GM18499 (cell line): ENCODE data around the gene NRXN3.

Experiments used
- ATAC-seq: cut with Tn5 transposase; IDR thresholded peaks from one replicate; pipeline ENCODE4 v1.9.1; 2021; ENCODE audit warnings: moderate number of reproducible peaks; ENCODE audit not compliant: insufficient read depth, unreplicated experiment

NRXN3 gene

GRCh38 chr14:78170203-78170602 lies at the start of gene NRXN3:
Gene NRXN3, plus strand, starts transcription at chr14:78170373. Its CDS starts 72,721 bp downstream, at chr14:78243094.
- no peak for ATAC-seq

- ATAC-seq: no peak
These were observed 47.7 kb upstream of the NRXN3 start for GRCh38 chr14:78122436-78122835.

GRCh38 chr14:78123650-78124253 lies 46.4 kb upstream of the NRXN3 start:
- ATAC-seq: no peak

- ATAC-seq: no peak
These were observed 42.2 kb upstream of the NRXN3 start for GRCh38 chr14:78127961-78128360.

GRCh38 chr14:78129375-78129774 lies 40.8 kb upstream of the NRXN3 start:
- no peak for ATAC-seq

- no peak for ATAC-seq
These were observed 39.8 kb upstream of the NRXN3 start for GRCh38 chr14:78130356-78130755.

- ATAC-seq: no peak
These were observed 39.0 kb upstream of the NRXN3 start for GRCh38 chr14:78131201-78131600.

GRCh38 chr14:78131616-78132015 lies 38.6 kb upstream of the NRXN3 start:
- no peak for ATAC-seq

GRCh38 chr14:78135450-78135891 lies 34.7 kb upstream of the NRXN3 start:
- no peak for ATAC-seq

- no peak for ATAC-seq
These were observed 33.5 kb upstream of the NRXN3 start for GRCh38 chr14:78136695-78137094.

- ATAC-seq: no peak
These were observed 28.6 kb upstream of the NRXN3 start for GRCh38 chr14:78141590-78141989.

- no peak for ATAC-seq
These were observed 27.2 kb upstream of the NRXN3 start for GRCh38 chr14:78142998-78143397.

- ATAC-seq: no peak
These were observed 26.6 kb upstream of the NRXN3 start for GRCh38 chr14:78143489-78144145.

GRCh38 chr14:78152201-78153063 lies 17.7 kb upstream of the NRXN3 start:
- ATAC-seq: no peak

- no peak for ATAC-seq
These were observed 17.2 kb upstream of the NRXN3 start for GRCh38 chr14:78153064-78153341.

- ATAC-seq: no peak
These were observed 15.3 kb upstream of the NRXN3 start for GRCh38 chr14:78154827-78155226.

GRCh38 chr14:78156196-78156595 lies 14.0 kb upstream of the NRXN3 start:
- no peak for ATAC-seq

GRCh38 chr14:78157494-78158437 lies 12.4 kb upstream of the NRXN3 start:
- no peak for ATAC-seq

GRCh38 chr14:78162202-78162601 lies 8.0 kb upstream of the NRXN3 start:
- ATAC-seq: no peak

GRCh38 chr14:78164226-78164853 lies 5.8 kb upstream of the NRXN3 start:
- no peak for ATAC-seq
